Smooth muscle cell (in vitro differentiated cells): ENCODE data around the gene COL15A1. TPM values are rescaled to one million over a fixed set of nuclear protein-coding genes. Genes with fewer than 3 reads are reported as not detected.

Source experiments
- DNase-seq: peaks from one replicate; lab custom pipeline; 2025; ENCODE audit not compliant: unreplicated experiment; lab: John Stamatoyannopoulos, UW
- H2AFZ ChIP-seq: fragments of 200-600 bp; sonication (generic); 2 replicates; pipeline ENCODE4 v1.6.0; 2016; ENCODE audit warnings: antibody characterized with exemption, low read depth, mild to moderate bottlenecking
- H3F3A ChIP-seq: fragments of 200-600 bp; sonication (generic); 2 replicates; pipeline ENCODE4 v1.6.0; 2017; ENCODE audit warnings: antibody characterized with exemption, low read depth
- H3K27ac ChIP-seq: fragments of 200-600 bp; sonication (generic); 2 replicates; pipeline ENCODE4 v1.5.1; 2016; ENCODE audit warnings: low read depth, mild to moderate bottlenecking
- H3K27me3 ChIP-seq: fragments of 200-600 bp; sonication (generic); 2 replicates; pipeline ENCODE4 v1.6.1; 2016; ENCODE audit warnings: low read depth, mild to moderate bottlenecking
- H3K36me3 ChIP-seq: fragments of 200-600 bp; sonication (generic); 2 replicates; pipeline ENCODE4 v1.5.1; 2016; ENCODE audit warnings: low read depth
- H3K4me1 ChIP-seq: fragments of 200-600 bp; sonication (generic); 2 replicates; pipeline ENCODE4 v1.5.1; 2016; ENCODE audit warnings: low read depth
- H3K4me2 ChIP-seq: fragments of 200-600 bp; sonication (generic); 2 replicates; pipeline ENCODE4 v1.6.0; 2016; ENCODE audit warnings: mild to moderate bottlenecking
- H3K4me3 ChIP-seq: fragments of 200-600 bp; sonication (generic); 2 replicates; pipeline ENCODE4 v1.5.1; 2016; ENCODE audit warnings: mild to moderate bottlenecking
- H3K79me2 ChIP-seq: fragments of 200-600 bp; sonication (generic); 2 replicates; pipeline ENCODE4 v1.6.0; 2016; ENCODE audit warnings: low read depth, mild to moderate bottlenecking
- H3K9ac ChIP-seq: fragments of 200-600 bp; sonication (generic); 2 replicates; pipeline ENCODE4 v1.6.0; 2016; ENCODE audit warnings: low read depth
- H3K9me3 ChIP-seq: fragments of 200-600 bp; sonication (generic); replicated peaks from 2 replicates; pipeline ENCODE4 v1.5.1; 2016; ENCODE audit warnings: low read depth
- H4K20me1 ChIP-seq: fragments of 200-600 bp; sonication (generic); 2 replicates; pipeline ENCODE4 v1.6.0; 2016; ENCODE audit warnings: low read depth
- WGBS: methylation state at CpG from one replicate; pipeline ENCODE4 v1.1.7; 2016; ENCODE audit warnings: low lambda C conversion rate; 5-methylcytosine and 5-hydroxymethylcytosine counted together
- polyA plus RNA-seq: library from polyadenylated mRNA; unstranded; fragments of >200 nt; fragmentation: Nextera tagmentation; extraction: Ambion mirVana; gene quantifications from 2 replicates; pipeline ENCODE4 v1.2.1, GENCODE V29; 2016
- total RNA-seq: library from RNA; depleted of rRNA; stranded (reverse); fragments of >200 nt; gene quantifications from 2 replicates; pipeline ENCODE4 v1.2.3, GENCODE V29; 2014
- TF ChIP-seq, protein P1 (sequence below): fragments of 200-600 bp; sonication (generic); IDR thresholded peaks from 2 replicates; pipeline ENCODE4 v1.5.1; 2017; ENCODE audit warnings: borderline replicate concordance, mild to moderate bottlenecking, antibody characterized with exemption; ENCODE audit not compliant: insufficient read depth, poor library complexity, severe bottlenecking

COL15A1 gene
- total and polyA plus RNA-seq, 2 experiments from 2014 or later = 222 to 293 TPM

DNA sequence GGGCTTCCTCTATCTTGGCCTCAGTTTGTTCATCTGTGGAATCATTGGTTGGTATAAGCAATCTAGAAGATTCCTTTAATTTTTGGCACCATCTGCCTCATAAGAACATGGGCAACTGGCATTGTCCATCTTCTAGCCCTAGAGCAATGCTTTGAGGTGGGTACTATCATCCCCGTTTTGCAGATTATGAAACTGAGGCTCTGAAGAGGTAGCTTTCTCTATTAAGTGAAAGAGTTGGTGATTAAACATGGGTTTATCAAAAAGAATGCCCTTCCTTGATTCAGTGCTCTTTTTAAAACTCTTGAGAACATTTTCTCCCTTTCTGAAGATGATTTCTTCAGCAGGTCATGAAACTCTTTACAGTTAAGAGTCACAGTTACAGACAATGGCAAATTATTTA lies 118.8 kb downstream of the COL15A1 start:
- H3K27ac ChIP-seq = no peak overlapping the region
- peaks cover 6% of the 10 kb centered on the region for H3K4me1 ChIP-seq
- H3K79me2 ChIP-seq = no peaks in the 10 kb centered on the region
- no peak overlapping the region for H3K4me2 ChIP-seq
- no peaks in the 10 kb centered on the region for H3K9me3 ChIP-seq
- no peak overlapping the region for H3K9ac ChIP-seq
- peaks cover 17% of the 10 kb centered on the region for H3F3A ChIP-seq
- no peak overlapping the region for H2AFZ ChIP-seq
- no peaks in the 10 kb centered on the region for H4K20me1 ChIP-seq
- H3K36me3 ChIP-seq = peaks cover 1% of the 10 kb centered on the region
- no peak overlapping the region for H3K4me3 ChIP-seq
- 93% methylated on average over 1 of the region's 1 CpG for WGBS
- no peaks in the 10 kb centered on the region for H3K27me3 ChIP-seq
- DNase-seq = no peak
- TF ChIP-seq, protein P1, sequence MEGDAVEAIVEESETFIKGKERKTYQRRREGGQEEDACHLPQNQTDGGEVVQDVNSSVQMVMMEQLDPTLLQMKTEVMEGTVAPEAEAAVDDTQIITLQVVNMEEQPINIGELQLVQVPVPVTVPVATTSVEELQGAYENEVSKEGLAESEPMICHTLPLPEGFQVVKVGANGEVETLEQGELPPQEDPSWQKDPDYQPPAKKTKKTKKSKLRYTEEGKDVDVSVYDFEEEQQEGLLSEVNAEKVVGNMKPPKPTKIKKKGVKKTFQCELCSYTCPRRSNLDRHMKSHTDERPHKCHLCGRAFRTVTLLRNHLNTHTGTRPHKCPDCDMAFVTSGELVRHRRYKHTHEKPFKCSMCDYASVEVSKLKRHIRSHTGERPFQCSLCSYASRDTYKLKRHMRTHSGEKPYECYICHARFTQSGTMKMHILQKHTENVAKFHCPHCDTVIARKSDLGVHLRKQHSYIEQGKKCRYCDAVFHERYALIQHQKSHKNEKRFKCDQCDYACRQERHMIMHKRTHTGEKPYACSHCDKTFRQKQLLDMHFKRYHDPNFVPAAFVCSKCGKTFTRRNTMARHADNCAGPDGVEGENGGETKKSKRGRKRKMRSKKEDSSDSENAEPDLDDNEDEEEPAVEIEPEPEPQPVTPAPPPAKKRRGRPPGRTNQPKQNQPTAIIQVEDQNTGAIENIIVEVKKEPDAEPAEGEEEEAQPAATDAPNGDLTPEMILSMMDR = no peak

DNA sequence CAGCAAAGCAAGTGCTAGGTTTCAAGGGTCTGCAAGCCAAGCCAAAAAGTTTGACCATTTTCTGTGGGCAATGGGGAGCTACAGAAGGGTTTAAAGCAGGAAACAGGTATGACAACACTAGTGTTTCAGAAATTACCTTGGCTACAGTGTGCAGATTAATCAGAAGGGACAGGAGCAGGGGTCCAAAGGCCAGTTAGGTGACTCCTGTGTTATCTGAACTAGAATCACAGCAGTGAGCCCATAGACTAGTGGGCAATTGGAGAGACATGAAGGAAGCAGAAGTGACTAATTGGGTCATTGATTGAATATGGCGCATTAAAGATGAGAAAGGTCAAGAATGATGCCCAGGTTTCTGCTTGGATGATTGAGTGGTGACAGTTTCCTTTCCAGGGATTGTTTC lies 119.8 kb downstream of the COL15A1 start:
- Histone ChIP-seq H4K20me1 (no peaks in the 10 kb centered on the region), H3K79me2 (no peaks in the 10 kb centered on the region), H3K4me1 (no peaks in the 10 kb centered on the region), H3K27ac (no peak overlapping the region), H3K9me3 (no peaks in the 10 kb centered on the region), H3K4me2 (no peak overlapping the region), H3K27me3 (no peaks in the 10 kb centered on the region), H3K4me3 (no peak overlapping the region), H3F3A (peaks cover 9% of the 10 kb centered on the region), H2AFZ (no peak overlapping the region), H3K36me3 (peaks cover 3% of the 10 kb centered on the region), H3K9ac (no peak overlapping the region)
- 95% methylated on average over 1 of the region's 1 CpG for WGBS
- TF ChIP-seq, protein P1 = no peak
- no peak for DNase-seq

DNA sequence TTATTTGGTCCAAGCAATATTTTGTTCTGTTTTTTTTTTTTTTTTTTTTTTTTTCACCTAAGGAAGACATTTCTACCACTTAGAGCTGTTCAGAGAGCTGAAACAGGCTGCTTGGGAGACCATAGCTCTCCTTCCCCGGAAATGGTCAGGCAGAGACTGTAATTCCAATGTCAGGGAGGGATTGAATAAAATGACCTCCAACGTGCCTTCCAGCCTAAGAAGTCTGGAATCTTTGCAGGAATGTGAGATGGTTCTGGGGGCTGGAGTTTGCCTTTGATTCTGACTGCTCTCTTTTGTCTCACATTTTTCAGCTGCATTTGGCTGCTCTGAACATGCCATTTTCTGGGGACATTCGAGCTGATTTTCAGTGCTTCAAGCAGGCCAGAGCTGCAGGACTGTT lies 122.9 kb downstream of the COL15A1 start:
- DNase-seq = no peak
- H4K20me1 ChIP-seq = no peaks in the 10 kb centered on the region
- H3K4me2 ChIP-seq = no peak overlapping the region
- no peaks in the 10 kb centered on the region for H3K4me1 ChIP-seq
- H3F3A ChIP-seq = peaks cover 25% of the 10 kb centered on the region
- TF ChIP-seq, protein P1 = no peak
- 54% methylated on average over 3 of the region's 3 CpGs for WGBS
- H2AFZ ChIP-seq = no peak overlapping the region
- H3K36me3 ChIP-seq = peaks cover 3% of the 10 kb centered on the region
- H3K27me3 ChIP-seq = no peaks in the 10 kb centered on the region
- H3K9me3 ChIP-seq = no peaks in the 10 kb centered on the region
- H3K4me3 ChIP-seq = no peak overlapping the region
- no peaks in the 10 kb centered on the region for H3K79me2 ChIP-seq
- no peak overlapping the region for H3K27ac ChIP-seq
- no peak overlapping the region for H3K9ac ChIP-seq

DNA sequence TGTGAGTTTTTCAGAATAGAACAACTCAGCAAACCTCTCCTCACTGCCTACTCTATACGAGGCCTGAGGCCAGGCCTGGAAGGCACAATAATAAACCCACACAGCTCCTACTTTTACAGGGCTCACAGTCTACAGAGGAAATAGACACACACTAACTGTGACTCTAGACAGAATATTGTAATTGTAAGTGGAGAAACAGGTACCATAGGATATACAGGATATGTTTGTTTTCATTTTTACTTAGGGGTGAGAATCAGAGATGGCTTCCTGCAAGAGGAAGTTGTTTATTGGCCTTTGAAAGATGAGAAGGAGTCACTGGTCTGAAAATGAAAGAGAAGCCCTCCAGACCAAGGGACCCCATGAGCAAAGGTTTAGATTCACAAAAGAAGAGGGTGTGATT lies 125.4 kb downstream of the COL15A1 start:
- TF ChIP-seq, protein P1 = no peak
- DNase-seq = no peak
- H3F3A ChIP-seq = peaks cover 35% of the 10 kb centered on the region
- H4K20me1 ChIP-seq = no peaks in the 10 kb centered on the region
- no peak overlapping the region for H3K4me3 ChIP-seq
- WGBS = 74% methylated on average over 1 of the region's 1 CpG
- no peak overlapping the region for H3K9ac ChIP-seq
- H3K36me3 ChIP-seq = peaks cover 3% of the 10 kb centered on the region
- no peaks in the 10 kb centered on the region for H3K4me1 ChIP-seq
- no peaks in the 10 kb centered on the region for H3K27me3 ChIP-seq
- no peaks in the 10 kb centered on the region for H3K79me2 ChIP-seq
- H3K9me3 ChIP-seq = no peaks in the 10 kb centered on the region
- no peak overlapping the region for H3K4me2 ChIP-seq
- H3K27ac ChIP-seq = no peak overlapping the region
- H2AFZ ChIP-seq = no peak overlapping the region
